Measurements from ENCODE around the gene BCAS3.

Gene BCAS3

DNA sequence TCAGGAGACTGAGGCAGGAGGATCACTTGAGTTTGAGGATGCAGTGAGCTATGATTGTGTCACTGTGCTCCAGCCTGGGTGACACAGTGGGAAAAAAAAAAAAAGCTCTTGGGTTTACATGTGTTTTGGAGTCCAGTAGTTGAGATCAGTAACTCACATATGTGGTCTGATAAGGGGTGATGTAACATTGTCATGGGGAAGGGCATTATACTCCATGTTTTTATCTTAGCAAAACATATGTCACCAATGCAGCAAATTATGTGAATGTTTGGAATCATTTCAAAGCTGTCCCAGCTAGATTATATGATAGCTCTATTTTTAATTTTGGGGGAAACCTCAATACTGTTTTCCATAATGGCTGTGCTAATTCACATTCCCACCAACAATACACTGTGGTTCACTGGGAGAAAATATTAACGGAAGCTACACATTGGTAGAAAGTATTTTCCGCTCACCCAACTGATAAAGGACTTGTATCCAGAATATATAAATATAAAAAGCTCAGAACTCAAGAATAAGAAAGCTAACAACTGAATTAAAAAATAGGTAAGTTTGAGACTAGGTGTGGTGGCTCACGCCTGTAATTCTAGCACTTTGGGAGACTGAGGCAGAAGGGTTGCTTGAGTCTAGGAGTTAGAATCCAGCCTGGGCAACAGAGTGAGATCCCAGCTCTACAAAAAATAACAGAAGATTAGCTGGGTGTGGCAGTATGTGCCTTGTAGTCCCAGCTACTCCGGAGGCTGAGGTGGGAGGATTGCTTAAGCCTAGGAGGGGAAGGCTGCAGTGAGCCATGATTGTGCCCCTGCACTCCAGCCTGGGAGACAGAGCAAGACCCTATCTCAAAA, 497.9 kb downstream of the BCAS3 start:
- DNase-seq, result no peak

- DNase-seq, result no peak
These were observed 499.7 kb downstream of the BCAS3 start for GRCh38 chr17:61177351-61177750.

DNA sequence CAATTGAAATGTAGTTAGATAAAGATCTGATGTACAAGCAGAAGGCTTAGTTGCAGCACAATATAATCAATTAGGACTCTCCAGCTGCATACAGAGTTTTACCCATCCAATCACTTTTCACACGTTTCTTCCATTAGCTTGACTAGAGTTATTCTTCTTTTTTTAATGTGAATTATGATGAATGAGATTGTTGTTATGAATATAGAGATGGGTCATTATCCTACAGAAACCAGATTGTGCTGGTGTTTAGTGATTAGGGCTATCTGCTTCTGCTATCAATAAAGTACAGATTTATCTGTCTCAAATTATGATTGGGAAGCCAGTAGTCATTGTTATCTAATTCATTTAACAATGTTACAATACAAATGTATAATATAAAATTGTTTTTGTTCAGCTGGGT, 500.6 kb downstream of the BCAS3 start:
- no peak for DNase-seq

GRCh38 chr17:61179380-61179806, 501.7 kb downstream of the BCAS3 start:
- no peak for DNase-seq

- no peak for DNase-seq
These were observed 506.1 kb downstream of the BCAS3 start for GRCh38 chr17:61183793-61184192.

- DNase-seq, result no peak
These were observed 507.7 kb downstream of the BCAS3 start for GRCh38 chr17:61185385-61185784.

DNA sequence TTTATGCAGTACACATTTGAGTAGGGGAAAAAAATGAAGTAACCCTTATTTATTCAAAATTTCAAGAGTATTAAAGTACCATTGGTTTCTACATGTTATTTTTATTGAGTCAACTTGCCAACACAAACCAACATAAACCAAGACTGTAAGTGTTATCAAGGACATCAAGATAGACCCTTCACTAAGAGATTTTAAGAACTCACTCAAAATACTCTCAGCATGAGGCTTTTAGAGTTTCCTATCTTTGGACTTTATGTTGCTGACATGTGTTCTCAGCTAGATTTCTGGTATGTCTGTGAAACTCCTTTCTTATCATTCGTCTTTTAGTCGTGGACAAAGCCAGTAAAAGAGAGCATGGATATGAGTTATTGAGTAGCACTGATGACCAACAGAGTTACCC, 509.4 kb downstream of the BCAS3 start:
- no peak for DNase-seq

DNA sequence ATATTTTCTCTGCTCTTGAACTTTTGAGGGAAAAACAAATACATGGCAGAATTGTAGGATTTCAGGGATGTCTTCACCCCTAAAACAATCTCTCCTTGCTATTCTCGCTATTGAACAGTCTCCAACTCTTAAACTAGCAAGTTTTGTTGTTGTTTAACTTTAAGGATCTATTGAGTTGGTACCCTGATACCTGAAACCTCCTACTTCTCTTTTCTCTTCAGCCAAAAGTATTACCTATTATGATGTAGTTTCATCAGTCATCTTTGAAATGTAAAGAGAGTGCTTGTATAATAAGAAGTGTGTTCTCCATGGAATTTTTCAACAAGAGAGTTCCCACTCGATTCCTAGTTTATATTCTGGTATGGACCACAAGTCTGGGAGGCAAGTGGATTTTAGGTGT, 510.4 kb downstream of the BCAS3 start:
- DNase-seq, result no peak

DNA sequence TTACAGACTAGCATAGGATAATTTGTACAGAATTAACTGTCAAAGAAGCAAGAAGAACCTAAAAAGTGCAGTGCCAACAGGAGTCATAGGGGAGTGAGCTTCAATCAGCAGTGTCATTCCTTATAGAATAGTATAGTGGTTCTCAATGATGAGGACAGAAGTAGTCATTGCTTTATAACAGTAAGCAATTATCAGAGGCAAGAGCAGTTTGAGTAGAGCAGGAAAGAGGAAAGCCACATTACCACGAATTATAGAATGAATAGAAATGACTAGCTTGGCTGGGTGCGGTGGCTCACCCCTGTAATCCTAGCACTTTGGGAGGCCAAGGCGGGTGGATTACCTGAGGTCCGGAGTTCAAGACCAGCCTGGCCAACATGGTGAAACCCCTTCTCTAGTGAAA, 512.3 kb downstream of the BCAS3 start:
- no peak for DNase-seq

- no peak for DNase-seq
These were observed 518.7 kb downstream of the BCAS3 start for GRCh38 chr17:61196302-61196704.

DNA sequence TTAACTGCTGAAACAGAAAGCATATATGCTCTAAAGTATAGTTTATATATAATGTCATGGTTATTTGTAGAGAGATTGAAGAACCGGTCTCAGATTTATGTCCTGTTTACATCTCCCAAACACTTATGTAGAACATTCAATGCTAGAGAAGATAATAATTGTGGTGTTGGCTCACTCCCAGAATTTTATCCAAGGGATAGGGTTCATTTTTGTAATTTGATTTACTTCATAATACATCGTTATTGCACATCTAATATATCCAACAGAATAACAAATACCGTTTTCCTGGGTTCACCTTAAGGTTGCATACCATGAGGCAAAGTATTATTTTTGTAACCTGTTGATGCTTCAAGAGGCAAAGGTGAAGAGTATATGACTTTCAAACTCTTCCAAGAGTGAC, 519.1 kb downstream of the BCAS3 start:
- no peak for DNase-seq

GRCh38 chr17:61199431-61200338, 522.0 kb downstream of the BCAS3 start:
- DNase-seq, result no peak

DNA sequence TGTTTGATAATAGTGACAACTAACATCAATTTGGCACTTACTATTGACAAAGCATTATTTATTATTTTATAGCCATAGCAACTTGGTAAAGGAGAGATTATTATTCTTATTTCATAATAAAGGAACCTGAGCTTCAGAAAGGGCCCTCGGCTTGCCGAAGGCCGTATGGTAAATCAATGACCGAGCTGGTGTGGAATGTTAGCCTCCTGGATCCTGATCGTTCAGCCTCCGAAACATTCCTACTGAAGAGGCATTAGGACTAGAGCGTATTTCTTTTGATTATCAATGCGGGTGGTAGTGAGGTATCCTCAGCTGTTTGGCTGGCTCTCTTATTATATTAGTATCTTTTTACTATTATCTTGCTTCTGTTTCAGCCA, 522.7 kb downstream of the BCAS3 start:
- no peak for DNase-seq

DNA sequence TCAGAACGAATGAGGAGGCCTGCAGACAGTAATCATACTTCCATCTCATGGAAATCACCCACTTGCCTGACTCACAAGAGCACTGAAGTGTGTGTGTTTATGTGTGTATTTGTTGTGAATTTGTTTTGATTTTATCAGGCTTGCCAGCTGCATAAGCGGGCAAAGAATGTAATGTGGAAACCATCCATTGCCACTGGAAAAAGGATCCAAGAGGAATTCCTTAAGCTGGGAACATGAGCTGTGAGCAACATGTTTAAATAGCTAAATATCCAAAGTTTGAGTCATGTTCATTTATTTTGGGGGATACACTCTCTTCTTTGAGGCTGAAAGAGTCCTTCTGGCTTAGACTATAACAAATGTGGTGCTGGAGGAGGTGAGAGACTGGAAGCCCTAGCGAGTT, 523.6 kb downstream of the BCAS3 start:
- no peak for DNase-seq

DNA sequence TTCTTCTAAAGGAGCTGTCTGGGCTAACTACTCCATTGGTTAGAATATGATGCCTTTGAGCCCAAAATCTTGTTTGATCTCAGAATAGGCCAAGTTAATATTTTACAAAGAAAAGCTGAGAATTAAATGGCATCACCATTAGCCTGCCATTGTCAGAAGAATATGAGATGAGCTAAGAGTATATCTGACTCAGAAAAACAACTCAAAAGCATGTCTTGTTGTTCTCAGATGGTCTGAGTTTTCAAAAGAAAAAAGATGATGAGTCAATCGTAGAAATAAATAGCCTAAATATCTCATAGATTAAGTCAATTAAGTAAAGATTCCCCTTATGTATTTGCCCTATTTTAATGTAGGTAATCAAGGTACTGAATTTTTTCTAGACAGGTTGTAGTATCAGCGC, 524.9 kb downstream of the BCAS3 start:
- DNase-seq, result no peak

DNA sequence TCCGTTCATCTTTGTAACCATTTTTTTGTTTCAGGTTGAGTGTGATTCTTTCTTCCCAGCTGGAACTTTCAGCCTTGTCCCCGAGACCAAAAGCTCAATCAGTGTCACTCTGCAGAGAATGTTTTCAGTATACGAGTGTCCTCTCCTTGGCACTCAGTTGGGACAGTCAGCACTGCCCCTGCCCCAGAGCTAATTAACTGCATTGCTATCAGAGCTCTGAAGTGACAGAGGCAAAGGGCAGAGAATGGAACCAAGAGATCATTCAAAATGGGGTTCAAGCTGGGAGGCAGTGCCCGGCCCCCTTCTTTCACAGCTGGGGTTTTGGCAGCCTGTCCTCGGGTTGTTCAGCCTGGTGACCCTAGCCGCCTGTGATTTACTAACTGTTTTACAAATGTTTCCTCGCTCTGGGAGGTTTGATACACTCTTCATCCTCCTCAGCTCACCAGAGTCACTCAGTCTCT, 526.0 kb downstream of the BCAS3 start:
- no peak for DNase-seq

DNA sequence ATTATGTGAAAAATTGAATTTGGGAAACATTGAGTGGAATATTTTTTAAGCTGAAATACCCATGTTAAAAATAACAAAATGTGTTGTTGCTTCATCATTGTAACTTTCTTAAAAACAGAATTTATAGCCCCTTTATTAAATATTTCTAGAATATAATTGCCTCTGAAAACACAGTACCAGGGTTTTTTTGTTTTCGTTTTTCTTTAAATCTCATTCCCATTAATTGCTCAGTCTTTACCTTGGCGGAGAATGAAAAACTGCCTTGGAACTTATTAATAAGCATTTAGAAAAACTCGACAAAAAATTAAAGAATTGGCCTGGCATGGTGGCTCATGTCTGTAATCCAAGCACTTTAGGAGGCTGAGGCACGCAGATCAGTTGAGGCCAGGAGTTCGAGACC, 526.8 kb downstream of the BCAS3 start:
- DNase-seq, result no peak

DNA sequence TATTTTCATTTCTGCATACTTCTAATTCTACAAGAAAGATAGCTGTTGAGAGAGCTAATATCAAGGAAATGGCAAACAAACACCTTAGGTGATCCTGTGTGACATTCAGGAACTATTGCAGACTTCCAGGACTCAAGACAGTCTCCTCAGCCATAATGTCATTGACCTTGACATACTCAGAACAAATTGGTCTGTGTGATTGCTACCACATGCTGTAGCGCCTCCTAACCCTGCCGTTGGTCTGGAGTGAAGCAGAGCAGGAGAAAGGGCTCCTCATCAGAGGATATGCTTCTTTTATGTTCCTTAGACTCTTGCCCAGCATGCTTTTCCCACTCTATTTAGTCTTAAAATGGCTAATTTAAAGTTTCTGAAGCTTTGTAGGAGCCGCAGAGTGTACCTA, 527.8 kb downstream of the BCAS3 start:
- DNase-seq, result no peak

DNA sequence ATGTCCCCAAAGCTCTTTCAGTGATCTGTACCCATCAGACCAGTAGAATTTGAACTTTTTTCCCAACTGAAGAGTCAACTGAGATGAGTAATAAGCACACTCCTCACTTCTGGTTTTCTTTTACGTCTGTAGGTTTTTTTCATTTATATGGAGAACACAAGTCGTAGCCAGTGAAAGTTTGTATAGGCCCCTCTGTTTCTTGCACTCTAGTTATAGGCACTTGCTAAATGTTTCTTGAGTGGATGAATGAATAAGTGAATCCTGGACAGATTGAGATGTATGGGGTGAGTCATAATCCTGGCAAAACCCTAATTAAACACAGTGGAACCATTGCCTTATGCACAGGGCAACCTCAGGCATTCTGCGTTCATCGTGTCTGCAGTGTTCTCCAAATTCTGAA, 528.3 kb downstream of the BCAS3 start:
- no peak for DNase-seq

GRCh38 chr17:61206922-61207321, 529.3 kb downstream of the BCAS3 start:
- DNase-seq, result no peak

DNA sequence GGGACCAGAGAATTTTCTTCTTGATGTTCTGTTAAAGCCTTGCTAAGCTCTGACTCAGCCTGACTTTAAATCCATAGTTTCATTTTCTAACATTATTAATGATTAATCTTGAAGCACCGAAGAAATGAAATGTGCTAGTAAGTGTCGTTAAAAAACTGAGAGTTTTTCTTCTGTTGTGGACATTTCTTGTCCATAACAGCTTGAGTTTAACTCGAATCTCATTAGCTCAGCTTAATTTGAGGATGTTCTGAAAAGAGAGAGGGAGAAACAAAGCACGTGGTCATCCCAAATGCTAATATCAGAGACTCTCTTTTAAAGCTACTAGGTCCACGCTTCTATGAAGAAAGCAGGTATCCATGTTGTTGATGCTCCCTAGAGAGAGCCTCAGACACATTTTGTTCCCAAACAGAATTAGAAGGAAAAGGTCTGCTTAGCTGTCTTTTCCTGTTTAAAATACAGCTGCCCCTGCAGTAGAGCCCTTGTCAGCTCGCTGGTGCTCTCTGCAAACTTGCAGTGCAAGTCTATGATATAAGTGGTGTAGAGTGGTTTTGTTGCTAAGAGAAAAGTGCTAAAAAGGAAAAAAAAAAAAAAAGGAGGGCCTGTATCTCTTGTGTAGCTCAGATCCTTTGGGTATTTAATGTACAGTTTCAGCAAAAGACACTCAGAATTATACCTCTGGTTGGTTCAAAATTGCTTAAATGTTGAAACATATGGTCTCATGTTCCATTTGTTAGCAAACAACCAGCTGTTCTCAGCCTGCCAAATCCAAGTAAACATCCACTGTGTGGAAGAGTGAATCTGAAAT, 530.9 kb downstream of the BCAS3 start:
- DNase-seq, result no peak

GRCh38 chr17:61209106-61209439, 531.4 kb downstream of the BCAS3 start:
- no peak for DNase-seq

- DNase-seq, result no peak
These were observed 531.9 kb downstream of the BCAS3 start for GRCh38 chr17:61209525-61209924.
